Astrocyte of the hippocampus (primary cell): ENCODE data around the gene DAO.
A peak's percentile ranks its signal among the peaks of the same experiment; 100 is the strongest.

ENCODE experiments used
- DNase-seq: peaks from one replicate; pipeline ENCODE4 v3.0.0; 2011; ENCODE audit warnings: low read depth, low spot score

Gene DAO

DNA sequence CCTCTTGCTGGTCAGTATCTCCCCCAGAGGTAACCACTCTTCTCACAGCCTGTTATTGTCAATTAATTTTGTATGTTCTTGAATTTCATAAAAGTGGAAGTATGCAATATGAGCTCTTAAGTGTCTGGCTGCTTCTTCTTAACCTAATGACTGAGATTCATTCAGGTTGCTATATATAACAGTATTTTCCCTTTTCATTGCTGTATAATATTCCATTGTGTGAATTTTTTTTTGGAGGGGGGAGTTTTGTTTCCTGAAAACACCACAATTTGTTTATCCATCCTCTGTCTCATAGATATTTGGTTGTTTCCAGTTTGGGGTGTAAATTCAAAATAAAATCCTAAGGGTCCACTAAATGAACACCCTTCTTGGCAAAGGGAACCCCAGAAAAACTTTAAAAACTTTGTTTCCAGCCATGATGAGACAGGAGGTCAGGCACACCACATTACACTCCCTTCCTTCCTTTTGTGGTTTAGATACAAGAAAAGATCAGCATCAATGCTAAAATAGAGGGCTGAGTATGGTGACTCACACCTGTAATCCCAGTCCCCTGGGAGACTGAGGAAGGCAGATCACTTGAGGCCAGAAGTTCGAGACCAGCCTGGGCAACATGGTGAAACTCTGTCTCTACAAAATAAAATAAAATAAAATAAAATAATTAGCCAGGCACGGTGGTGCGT is 4.1 kb upstream of the DAO start:
- no peak for DNase-seq

DNA sequence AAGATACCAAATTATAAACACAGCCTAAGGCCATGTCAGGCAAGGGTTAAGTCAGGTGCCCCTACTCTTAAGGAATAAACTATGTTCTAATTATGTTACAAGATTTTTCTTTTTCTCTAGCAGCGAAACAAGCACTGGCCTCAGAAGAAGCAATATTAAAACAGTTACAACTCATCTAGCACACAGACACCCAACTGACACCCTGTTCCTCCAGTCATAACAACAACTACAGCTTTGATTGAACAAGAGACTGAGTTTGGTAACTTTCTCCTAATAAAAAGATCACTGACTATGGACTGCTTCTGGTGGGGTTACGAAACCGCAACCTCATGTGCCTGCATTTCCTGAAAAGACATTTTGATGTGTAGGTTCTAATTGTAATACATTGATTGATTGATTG is 3.3 kb upstream of the DAO start:
- no peak for DNase-seq

DNA sequence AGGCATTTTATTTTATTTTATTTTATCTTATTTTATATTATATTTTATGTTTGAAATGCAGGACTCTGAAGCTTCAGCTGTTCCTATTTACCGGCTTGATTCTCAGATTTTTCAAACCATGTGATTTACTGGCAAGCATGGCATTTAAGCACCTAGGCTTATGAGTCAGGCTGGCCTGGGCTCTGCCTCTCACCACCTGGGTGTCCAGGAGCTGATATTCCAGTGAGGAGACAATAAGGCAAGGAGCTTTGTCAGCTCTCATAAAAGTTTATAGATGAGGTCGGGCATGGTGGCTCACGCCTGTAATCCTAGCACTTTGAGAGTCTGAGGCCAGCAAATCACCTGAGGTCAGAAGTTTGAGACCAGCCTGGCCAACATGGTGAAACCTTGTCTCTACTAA is 2.1 kb downstream of the DAO start:
- DNase-seq: no peak

DNA sequence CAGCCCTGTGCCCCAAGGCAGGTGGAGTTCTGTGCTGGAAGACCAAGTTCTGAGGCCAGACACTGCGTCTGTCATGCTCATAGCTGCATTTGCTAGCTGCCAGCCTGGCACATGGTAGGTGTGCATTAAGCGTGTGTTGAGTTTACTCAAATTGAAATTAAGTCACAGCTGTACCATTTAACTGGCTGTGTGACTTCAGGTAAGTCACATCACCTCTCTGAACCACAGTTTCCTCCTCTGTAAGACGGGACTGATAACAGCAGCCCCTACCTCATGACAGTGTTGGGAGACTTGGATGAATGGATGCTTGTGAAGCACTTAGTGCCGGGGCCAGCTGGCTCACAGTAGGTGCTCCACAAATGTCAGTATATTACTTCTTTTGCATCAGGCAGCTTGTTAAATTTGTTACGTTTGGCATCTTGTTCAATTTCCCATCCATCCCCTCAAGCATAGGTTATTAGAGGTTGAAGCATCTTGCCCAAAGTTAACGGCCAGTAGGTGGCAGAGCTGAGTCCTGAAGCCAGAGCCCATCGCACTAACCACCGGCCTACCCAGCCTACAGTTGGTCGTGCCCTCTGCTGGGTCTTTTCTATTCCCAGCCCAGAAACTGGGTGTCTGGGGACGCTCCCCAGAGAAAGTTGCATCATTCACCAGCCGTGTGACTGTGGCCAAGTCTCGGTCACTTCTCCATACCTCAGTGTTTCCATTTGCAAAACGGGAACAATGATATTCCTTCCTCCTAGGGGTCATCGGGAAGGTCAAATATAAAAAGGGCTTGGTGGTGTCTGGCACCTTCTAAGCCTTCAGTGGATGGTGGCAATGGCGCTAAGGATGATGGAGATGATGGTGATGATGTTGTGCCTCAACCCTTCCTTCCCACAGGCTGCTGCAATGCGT is 4.5 kb downstream of the DAO start:
- peak; percentile 18 for DNase-seq

DNA sequence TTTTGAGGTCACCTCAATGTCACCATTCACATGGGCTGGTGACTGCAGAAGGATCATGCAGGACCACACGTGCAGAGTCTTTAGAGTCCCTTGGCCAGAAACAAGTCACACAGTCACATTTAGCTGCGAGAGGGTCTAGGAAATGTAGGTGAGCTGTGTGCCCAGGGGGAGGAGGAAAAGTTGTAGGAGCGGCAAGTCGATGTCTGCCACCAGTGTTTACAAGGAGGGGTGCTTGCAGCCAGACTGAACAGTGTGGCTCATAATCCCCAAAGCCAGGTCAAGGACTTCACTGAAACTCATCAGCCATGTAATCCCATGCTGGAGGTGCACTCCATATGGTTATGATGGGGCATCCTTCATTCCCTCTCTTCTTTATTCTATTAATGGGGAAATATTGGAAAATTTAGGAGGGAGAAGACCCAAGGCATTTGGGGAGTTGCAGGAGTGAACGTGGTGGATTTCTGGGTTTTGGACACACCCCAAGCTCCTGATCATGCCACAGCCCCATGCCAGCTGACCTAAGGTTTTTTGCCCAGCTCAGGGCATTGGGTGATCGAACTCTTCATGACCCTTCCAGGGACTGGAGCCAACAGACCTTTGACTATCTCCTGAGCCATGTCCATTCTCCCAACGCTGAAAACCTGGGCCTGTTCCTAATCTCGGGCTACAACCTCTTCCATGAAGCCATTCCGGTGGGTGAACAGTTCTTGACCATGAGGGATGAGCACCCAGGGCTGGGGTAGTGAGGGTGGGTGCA is 7.2 kb downstream of the DAO start:
- no peak for DNase-seq

DNA sequence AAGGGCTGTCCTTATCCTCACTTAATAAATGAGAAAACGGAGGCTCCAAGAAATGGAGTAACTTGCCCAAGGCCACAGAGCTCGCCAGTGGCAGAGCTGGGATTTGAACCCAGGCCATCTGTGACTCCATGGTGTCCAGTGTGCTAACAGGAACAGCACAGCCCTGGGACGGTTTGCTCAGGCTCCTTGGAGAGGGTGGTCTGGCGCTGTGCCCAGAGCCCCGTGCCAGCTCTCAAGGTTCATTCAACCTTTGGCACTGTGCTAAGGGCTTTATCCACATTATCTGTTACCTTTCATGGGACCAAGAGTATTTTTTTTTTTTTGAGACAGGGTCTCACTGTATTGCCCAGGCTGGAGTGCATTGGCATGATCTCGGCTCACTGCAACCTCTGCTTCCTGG is 8.1 kb downstream of the DAO start:
- DNase-seq: no peak

DNA sequence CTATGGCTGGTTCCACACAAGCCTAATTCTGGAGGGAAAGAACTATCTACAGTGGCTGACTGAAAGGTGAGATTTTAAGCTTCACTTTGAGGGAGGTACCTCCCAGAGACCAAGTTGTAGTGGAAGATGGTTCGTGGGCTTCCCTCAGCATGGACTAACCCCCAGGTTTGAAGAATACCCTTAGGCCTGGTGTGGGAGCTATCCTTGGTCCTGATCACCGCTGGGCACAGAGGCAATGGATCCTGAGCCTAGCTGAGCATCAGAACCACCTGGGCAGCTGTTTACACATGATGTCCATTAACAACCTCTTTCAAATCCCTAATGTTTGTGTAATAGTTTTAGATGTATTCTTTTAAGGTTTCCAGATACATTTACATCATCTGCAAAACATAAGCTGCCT is 10.3 kb downstream of the DAO start:
- DNase-seq: peak; percentile 38

DNA sequence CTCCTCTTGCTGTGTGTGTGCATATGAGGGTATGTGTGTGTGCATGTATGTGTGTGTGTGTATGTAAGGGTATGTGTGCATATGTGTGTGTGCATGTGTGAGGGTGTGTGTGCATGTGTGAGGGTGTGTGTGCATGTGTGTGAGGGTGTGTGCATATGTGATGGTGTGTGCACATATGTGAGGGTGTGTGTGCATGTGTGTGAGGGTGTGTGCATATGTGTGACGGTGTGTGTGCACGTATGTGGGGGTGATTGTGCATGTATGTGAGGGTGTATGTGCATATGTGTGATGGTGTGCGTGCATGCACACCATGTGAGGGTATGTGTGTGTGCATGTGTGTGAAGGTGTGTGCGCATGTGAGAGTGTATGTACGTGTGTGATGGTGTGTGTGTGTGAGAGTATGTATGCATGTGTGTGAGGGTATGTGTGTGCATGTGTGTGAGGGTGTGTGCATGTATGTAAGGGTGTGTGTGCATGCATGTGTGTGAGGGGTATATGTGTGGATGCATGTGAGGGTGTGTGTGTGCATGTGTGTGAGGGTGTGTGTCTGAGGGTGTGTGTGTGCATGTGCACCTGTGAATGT is 15.4 kb downstream of the DAO start:
- no peak for DNase-seq

DNA sequence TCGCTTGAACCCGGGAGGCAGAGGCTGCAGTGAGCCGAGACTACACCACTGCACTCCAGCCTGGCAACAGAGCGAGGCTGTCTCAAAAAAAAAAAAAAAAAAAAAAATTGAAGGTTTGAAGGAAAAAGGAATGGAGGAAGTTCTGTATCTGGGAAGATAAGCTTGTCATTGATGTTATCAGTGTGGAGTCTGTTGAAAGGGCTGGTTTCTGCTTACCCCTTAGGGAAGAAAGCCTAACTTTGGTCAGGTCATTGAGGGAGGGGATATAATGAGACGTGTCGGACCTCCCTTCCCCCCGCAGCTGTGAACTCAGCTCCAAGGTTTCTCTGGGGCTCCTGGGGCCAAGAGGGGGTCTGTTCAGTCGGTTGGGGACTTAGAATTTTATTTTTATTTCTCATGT is 16.4 kb downstream of the DAO start:
- no peak for DNase-seq

DNA sequence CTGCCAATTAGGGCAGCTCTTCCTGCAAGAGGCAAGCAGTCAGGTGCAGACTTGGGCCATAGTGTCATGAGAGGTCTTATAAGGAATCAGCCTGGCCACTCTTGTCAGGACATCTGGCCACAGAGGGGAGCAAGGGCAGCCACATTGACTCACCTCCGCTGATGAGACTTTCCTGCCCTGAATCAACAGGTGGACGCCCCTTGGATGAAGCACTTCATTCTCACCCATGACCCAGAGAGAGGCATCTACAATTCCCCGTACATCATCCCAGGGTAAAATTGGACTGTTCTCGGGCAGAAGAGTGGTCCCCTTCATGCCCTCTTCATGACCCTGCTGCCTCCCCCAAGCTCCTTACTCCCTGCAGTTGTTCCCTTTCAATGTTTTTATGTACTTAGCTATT is 16.9 kb downstream of the DAO start:
- no peak for DNase-seq

DNA sequence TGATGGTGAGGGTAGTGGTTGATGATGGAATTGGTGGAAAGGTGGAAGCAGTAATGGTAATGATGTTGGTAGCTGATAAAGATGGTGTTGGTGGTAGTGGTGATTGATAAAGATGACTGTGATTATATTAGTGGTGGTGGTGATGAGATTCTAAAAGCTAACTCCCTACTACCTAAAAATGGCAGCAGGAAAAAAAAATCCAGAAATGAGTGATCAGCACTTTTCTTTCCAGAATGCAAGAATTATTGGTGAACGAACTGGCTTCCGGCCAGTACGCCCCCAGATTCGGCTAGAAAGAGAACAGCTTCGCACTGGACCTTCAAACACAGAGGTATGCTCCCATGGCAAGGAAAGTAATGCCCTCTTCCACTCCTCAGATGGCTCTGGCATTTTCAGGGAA is 19.3 kb downstream of the DAO start:
- no peak for DNase-seq

DNA sequence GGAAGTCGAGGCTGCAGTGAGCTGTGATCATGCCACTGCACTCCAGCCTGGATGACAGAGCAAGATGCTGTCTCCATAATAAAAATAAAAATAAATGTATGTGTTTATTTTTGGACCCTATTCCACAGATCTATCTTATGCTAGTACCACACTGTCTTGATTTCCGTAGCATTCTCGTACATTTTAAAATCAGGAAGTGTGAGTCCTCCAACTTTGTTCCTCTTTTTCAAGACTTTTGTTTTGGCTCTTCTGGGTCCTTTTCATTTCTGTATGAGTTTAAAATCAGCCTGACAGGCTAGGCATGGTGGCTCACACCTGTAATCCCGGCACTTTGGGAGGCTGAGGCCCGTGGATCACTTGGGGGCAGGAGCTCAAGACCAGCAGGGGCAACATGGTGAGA is 25.8 kb downstream of the DAO start:
- DNase-seq: no peak

DNA sequence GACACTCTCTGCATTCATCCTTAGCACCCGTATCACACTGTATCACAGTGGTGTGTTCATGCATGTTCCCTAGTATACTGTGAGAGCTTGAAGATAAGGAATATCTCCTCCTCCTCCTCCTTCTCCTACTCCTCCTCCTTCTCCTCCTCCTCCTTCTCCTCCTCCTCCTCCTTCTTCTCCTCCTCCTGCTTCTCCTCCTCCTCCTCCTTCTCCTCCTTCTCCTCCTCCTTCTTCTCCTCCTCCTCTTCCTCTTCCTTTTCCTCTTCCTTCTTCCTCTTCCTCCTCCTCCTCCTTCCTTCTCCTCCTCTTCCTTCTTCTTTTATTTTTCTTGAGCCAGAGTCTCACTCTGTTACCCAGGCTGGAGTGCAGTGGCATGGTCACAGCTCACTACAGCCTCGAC is 27.1 kb downstream of the DAO start:
- DNase-seq: no peak

DNA sequence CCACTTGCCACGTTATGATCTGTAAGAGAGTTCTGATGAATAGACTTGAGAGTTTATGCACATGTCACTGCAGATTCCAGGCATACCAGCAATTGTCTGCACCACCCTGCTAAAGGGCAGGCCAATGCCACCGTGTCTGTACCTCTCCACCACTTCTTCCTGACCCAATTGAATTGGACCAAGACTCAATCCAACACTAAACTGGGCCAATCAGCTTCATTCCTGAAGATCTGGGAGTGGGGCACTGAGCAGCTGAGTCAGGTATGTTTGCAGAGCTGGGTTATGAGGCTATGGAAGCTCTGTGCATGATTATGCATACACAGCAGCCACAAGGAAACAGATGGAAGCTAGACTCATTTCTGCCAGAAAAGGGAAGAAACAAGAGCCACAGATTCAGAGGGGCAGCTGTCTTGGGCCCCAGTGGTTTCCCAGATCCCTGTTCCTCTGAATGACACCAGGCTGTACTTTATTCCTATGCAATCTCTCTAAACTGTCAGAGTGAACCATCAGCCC is 28.0 kb downstream of the DAO start:
- peak; percentile 42 for DNase-seq

DNA sequence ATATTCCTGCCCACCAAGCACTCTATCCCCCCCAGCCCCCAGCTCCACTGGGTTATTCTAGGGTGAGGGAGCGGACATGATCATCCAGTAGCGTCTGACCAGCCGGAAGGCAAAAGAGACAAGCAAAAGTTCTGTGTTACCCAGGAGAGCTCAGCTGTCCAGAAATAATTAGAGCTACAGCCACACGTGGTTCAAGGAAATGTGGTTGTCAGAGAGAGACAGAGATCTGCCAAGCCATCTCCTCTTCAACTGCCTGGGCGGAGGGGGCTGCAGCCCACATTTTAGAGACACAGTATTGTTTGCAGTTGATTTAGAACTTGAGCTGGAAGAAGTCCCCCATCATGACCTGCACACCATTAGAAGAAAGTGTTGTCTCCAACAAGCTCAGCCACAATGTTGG is 30.4 kb downstream of the DAO start:
- no peak for DNase-seq

DNA sequence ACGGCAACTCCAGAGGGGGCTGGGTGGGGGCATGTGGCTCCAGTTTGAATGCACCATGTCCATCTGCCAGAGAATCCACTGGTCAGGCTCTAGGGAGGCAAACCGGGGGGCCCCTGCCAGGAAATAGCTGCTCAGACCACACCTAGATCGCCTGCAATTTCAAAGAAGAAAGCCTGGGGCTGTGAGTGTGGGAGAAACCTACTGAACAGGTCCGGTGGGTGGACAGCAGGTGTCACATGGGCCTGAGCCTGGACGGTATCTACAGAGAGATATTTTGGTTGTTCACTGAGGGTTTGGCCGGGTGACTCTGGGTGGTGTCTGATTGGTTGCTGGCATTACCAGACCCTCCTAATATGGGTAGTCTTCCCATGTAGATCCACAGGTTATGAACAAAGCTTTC is 32.0 kb downstream of the DAO start:
- no peak for DNase-seq

DNA sequence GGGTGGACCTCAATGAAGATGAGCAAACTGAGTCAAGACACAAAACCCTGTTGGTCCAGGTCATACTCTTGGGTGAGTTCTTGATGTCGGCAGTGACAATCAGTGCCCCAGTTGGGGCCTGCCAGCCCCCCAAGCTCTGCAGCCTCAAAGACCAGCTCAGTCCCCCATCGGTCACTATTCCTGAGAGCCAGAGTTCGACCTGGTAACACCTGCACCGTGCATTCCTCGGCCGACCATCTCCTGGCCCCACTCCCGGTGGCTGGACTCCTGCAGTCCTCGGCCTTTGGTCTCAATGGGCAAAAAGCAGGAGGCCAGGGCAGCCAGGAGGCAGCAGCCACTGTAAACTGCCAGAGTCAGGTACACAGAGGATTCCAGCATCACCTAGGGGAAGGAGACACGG is 32.5 kb downstream of the DAO start:
- DNase-seq: no peak

DNA sequence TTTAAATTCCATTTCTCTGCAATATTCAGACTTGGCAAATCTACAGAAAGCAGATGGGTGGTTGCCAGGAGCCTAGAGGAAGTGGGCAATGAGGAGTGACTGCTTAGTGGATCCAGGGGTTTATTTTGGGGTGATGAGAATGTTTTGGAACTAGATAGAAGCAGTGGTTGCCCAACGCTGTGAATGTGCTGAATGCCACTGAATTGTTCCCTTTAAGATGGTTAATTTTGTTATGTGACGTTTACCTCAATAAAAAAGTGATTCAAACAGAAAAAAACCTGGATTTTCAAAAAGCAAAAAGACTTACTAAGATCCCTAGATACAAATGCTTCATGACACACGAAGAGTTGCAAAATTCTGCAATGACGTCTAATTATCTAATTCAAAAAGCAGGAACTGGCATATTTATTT is 34.2 kb downstream of the DAO start:
- peak; percentile 7 for DNase-seq

DNA sequence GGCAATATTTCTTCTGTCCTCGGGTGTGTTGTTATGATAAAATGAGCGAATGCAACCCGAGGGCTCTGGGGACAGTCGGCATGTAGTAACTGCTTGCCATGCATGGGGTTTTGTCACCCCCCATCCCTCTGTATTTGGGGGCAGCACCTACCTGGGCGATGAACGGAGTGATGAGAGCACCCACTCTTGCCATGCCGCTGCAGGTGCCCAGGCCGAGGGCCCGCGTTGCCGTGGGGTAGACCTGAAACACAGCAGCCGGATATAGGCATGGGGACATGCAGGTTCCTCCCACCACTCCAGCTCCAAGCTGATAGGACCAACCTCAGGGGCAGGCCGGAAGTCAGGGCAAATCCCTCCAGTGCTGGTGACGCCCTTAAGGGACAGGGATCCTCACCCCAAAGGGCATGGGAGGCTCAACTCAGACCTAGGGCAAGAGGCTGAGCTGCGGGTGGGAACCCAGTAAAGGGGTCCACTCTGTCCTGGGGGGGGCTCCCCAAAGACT is 35.8 kb downstream of the DAO start:
- DNase-seq: no peak

DNA sequence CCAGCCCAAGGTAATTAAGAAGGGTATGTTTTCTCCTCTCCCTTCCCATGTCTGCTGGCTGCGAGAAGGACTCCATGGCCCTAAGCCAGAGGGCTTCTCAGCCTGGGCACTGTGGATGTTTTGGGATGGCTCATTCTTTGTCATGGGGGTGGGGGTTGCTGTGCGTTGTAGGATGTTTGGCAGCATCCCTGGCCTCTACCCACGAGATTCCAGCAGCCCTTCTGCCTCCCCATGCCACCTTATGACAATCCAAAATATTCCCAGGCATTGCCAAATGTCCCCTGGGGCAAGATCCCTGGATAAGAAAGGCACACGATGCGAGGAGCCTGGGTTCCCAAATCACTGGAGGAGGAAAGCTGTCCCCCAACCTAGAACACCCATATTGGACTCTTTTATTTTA is 36.4 kb downstream of the DAO start:
- no peak for DNase-seq

DNA sequence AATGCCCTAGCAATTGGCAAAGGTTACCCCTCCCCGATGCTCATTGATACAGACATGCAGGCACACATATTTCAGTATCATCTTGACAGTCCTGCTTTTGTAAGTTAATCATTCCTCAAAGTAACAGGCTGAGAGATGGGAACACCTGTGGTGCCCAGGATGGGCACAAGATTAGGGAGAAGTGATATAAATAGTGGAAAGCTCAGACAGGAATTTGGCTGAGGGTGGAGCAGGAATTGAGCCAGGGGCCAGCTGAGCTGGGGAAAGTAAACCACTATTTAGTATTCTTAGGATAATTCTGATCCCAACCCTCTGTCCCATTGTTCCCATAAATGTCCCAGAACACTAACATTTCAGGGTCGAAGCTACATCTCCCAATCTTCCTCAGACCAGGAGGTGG is 38.3 kb downstream of the DAO start:
- no peak for DNase-seq
